Thymus (tissue), 14 donors: ENCODE results near the gene OXSM. TPM values are rescaled to one million over a fixed set of nuclear protein-coding genes. Genes with fewer than 3 reads are reported as not detected.

Experiments
- DNase-seq, 9 donors: peaks; one replicate each; pipeline ENCODE4 v3.0.0-alpha.2; 2013; ENCODE audit warnings: low spot score in 9 of 9, low read depth in 6 of 9, missing footprints in 1 of 9
- H3K27ac ChIP-seq, 2 donors: one replicate each; pipeline ENCODE4 v1.5.1; 2013; ENCODE audit warnings: control low read depth in 1 of 2, low read depth in 1 of 2, low read length in 1 of 2, mild to moderate bottlenecking in 1 of 2, moderate library complexity in 1 of 2
- H3K27me3 ChIP-seq, 2 donors: one replicate each; pipeline ENCODE4 v1.5.1; 2013; ENCODE audit warnings: low read length in 1 of 2; ENCODE audit not compliant: control insufficient read depth in 2 of 2, insufficient read depth in 1 of 2
- H3K36me3 ChIP-seq, 2 donors: one replicate each; pipeline ENCODE4 v1.5.1; 2013; ENCODE audit warnings: low read length in 1 of 2, mild to moderate bottlenecking in 1 of 2, moderate library complexity in 1 of 2; ENCODE audit not compliant: control insufficient read depth in 2 of 2, insufficient read depth in 2 of 2
- H3K4me1 ChIP-seq, 2 donors: one replicate each; pipeline ENCODE4 v1.5.1; 2013; ENCODE audit warnings: low read length in 2 of 2; ENCODE audit not compliant: control insufficient read depth in 2 of 2, insufficient read depth in 2 of 2
- H3K4me3 ChIP-seq, 2 donors: one replicate each; pipeline ENCODE4 v1.5.1; 2013; ENCODE audit warnings: low read length in 2 of 2, control low read depth in 1 of 2, mild to moderate bottlenecking in 1 of 2
- H3K9me3 ChIP-seq, 2 donors: one replicate each; pipeline ENCODE4 v1.5.1; 2013; ENCODE audit warnings: low read length in 1 of 2, mild to moderate bottlenecking in 1 of 2; ENCODE audit not compliant: control insufficient read depth in 2 of 2, insufficient read depth in 1 of 2
- WGBS: extraction: QIAGEN DNeasy Blood & Tissue Kit; methylation state at CpG from one replicate; pipeline ENCODE4 v1.1.7; 2013; 5-methylcytosine and 5-hydroxymethylcytosine counted together
- long read RNA-seq, 10 donors: transcript quantifications; one replicate each; lab custom pipeline, GENCODE V29; 2026
- polyA plus RNA-seq: library from polyadenylated mRNA; stranded (reverse); fragments of 200-250 nt; gene quantifications from one replicate; pipeline ENCODE4 v1.2.3, GENCODE V29; 2013
- total RNA-seq: library from RNA; stranded (reverse); fragments of 120-200 nt; gene quantifications from one replicate; pipeline ENCODE4 v1.2.4, GENCODE V29; 2013
- donor health status: healthy.

OXSM gene
- total RNA-seq (15.2 TPM), polyA plus RNA-seq (17.5 TPM)
- long read RNA-seq, donor 1, partial matches to known transcripts, result 0 of 1 reads
- long read RNA-seq, donor 1, other reads (novel, unspliced or antisense), result 0 of 1 reads
- long read RNA-seq, donor 2, transcript OXSM-201 (3 exons, 1,519 nt), result major isoform, 12 of 30 reads
- long read RNA-seq, donor 2, partial matches to known transcripts, result 17 of 30 reads
- long read RNA-seq, donor 2, other reads (novel, unspliced or antisense), result 0 of 30 reads
- long read RNA-seq, donor 3, transcript OXSM-201 (3 exons, 1,519 nt), result major isoform, 6 of 25 reads
- long read RNA-seq, donor 3, partial matches to known transcripts, result 19 of 25 reads
- long read RNA-seq, donor 3, other reads (novel, unspliced or antisense), result 0 of 25 reads
- long read RNA-seq, donor 4, partial matches to known transcripts, result 0 of 2 reads
- long read RNA-seq, donor 4, other reads (novel, unspliced or antisense), result 0 of 2 reads
- long read RNA-seq, donor 5, transcript OXSM-201 (3 exons, 1,519 nt), result major isoform, 10 of 24 reads
- long read RNA-seq, donor 5, partial matches to known transcripts, result 12 of 24 reads
- long read RNA-seq, donor 5, other reads (novel, unspliced or antisense), result 0 of 24 reads
- long read RNA-seq, donor 6, transcript OXSM-201 (3 exons, 1,519 nt), result major isoform, 7 of 8 reads
- long read RNA-seq, donor 6, partial matches to known transcripts, result 0 of 8 reads
- long read RNA-seq, donor 6, other reads (novel, unspliced or antisense), result 0 of 8 reads
- long read RNA-seq, donor 7, transcript OXSM-201 (3 exons, 1,519 nt), result major isoform, 7 of 10 reads
- long read RNA-seq, donor 7, partial matches to known transcripts, result 0 of 10 reads
- long read RNA-seq, donor 7, other reads (novel, unspliced or antisense), result 0 of 10 reads
- long read RNA-seq, donor 8, partial matches to known transcripts, result 0 of 4 reads
- long read RNA-seq, donor 8, other reads (novel, unspliced or antisense), result 0 of 4 reads
- long read RNA-seq, donor 9, partial matches to known transcripts, result 0 of 5 reads
- long read RNA-seq, donor 9, other reads (novel, unspliced or antisense), result 0 of 5 reads
- long read RNA-seq, donor 10, transcript OXSM-201 (3 exons, 1,519 nt), result major isoform, 8 of 8 reads
- long read RNA-seq, donor 10, partial matches to known transcripts, result 0 of 8 reads
- long read RNA-seq, donor 10, other reads (novel, unspliced or antisense), result 0 of 8 reads

- WGBS, result under 1% methylated on average over 56 of the region's 56 CpGs
- peak within 1 kb of the TSS; percentile 78 to 87 for H3K27ac ChIP-seq
Measured at GRCh38 chr3:25789596-25790556, at the start of gene OXSM. Gene OXSM, plus strand, starts transcription at chr3:25790090. Its CDS starts 931 bp downstream, at chr3:25791021.

GRCh38 chr3:25744470-25744869 lies 45.4 kb upstream of the OXSM start:
- Histone ChIP-seq H3K4me1 (no peaks in the 10 kb centered on the region), H3K36me3 (peaks cover 6 to 35% of the 10 kb centered on the region in 2 donors), H3K9me3 (no peaks in the 10 kb centered on the region), H3K4me3 (no peak overlapping the region), H3K27me3 (no peaks in the 10 kb centered on the region), H3K27ac (no peak overlapping the region)
- DNase-seq, result no peak
- 96% methylated on average over 3 of the region's 3 CpGs for WGBS

More at GRCh38 chr3:25789596-25790556, at the start of gene OXSM:
- Histone ChIP-seq H3K27me3 (no peaks in the 10 kb centered on the region), H3K4me1 (peaks cover 2 to 8% of the 10 kb centered on the region in 2 donors), H3K4me3 (peak within 1 kb of the TSS; percentile 67 to 79), H3K9me3 (no peaks in the 10 kb centered on the region), H3K36me3 (peaks cover 0 to 5% of the 10 kb centered on the region in 2 donors)
- peak; percentile 78 to 95 (median 88) for DNase-seq

- Histone ChIP-seq H3K27ac (no peak overlapping the region), H3K36me3 (peaks cover 16 to 56% of the 10 kb centered on the region in 2 donors), H3K27me3 (no peaks in the 10 kb centered on the region), H3K9me3 (no peaks in the 10 kb centered on the region), H3K4me3 (no peak overlapping the region), H3K4me1 (no peaks in the 10 kb centered on the region)
- DNase-seq, result no peak
Measured at GRCh38 chr3:25747033-25747432, 42.9 kb upstream of the OXSM start.

- WGBS, result over 99% methylated on average over 3 of the region's 3 CpGs
- H3K36me3 ChIP-seq, result peaks cover 13 to 55% of the 10 kb centered on the region in 2 donors
- no peak overlapping the region for H3K27ac ChIP-seq
- no peaks in the 10 kb centered on the region for H3K9me3 ChIP-seq
- no peak overlapping the region for H3K4me3 ChIP-seq
- no peaks in the 10 kb centered on the region for H3K27me3 ChIP-seq
- no peak for DNase-seq
- H3K4me1 ChIP-seq, result no peaks in the 10 kb centered on the region
Measured at GRCh38 chr3:25748189-25748588, 41.7 kb upstream of the OXSM start.

- Histone ChIP-seq H3K9me3 (no peaks in the 10 kb centered on the region), H3K27me3 (no peaks in the 10 kb centered on the region), H3K27ac (no peak overlapping the region), H3K36me3 (peaks cover 11 to 59% of the 10 kb centered on the region in 2 donors), H3K4me1 (no peaks in the 10 kb centered on the region), H3K4me3 (no peak overlapping the region)
- DNase-seq, result no peak
- 90% methylated on average over 6 of the region's 6 CpGs for WGBS
Measured at GRCh38 chr3:25749031-25749581, 40.8 kb upstream of the OXSM start.

- Histone ChIP-seq H3K9me3 (no peaks in the 10 kb centered on the region), H3K36me3 (peaks cover 11 to 55% of the 10 kb centered on the region in 2 donors), H3K27ac (no peak overlapping the region), H3K27me3 (no peaks in the 10 kb centered on the region), H3K4me1 (no peaks in the 10 kb centered on the region), H3K4me3 (no peak overlapping the region)
- no peak for DNase-seq
- WGBS, result 99% methylated on average over 3 of the region's 3 CpGs
Measured at GRCh38 chr3:25751048-25751447, 38.8 kb upstream of the OXSM start.

- Histone ChIP-seq H3K27ac (no peak overlapping the region), H3K4me3 (no peak overlapping the region), H3K36me3 (peaks cover 11 to 57% of the 10 kb centered on the region in 2 donors), H3K27me3 (no peaks in the 10 kb centered on the region), H3K9me3 (no peaks in the 10 kb centered on the region), H3K4me1 (no peaks in the 10 kb centered on the region)
- WGBS, result 97% methylated on average over 1 of the region's 1 CpG
- DNase-seq, result no peak
Measured at GRCh38 chr3:25751725-25752124, 38.2 kb upstream of the OXSM start.

GRCh38 chr3:25768851-25769250 lies 21.0 kb upstream of the OXSM start:
- Histone ChIP-seq H3K4me1 (no peaks in the 10 kb centered on the region), H3K27me3 (no peaks in the 10 kb centered on the region), H3K9me3 (no peaks in the 10 kb centered on the region), H3K36me3 (peaks cover 4 to 20% of the 10 kb centered on the region in 2 donors), H3K27ac (no peak overlapping the region), H3K4me3 (no peak overlapping the region)
- 95% methylated on average over 6 of the region's 6 CpGs for WGBS
- DNase-seq, result no peak
